HUES48 (cell line): ENCODE data around the gene SHISA7.
A peak's percentile ranks its signal among the peaks of the same experiment; 100 is the strongest.

ENCODE experiments used
- H3K27ac ChIP-seq: one replicate; pipeline ENCODE4 v1.7.0; 2013; ENCODE audit warnings: low read depth, low read length, inconsistent platforms
- H3K27me3 ChIP-seq: 2 replicates; pipeline ENCODE4 v1.6.1; 2013; ENCODE audit warnings: mild to moderate bottlenecking, low read length; ENCODE audit not compliant: control insufficient read depth, insufficient read depth
- H3K36me3 ChIP-seq: 2 replicates; pipeline ENCODE4 v1.6.1; 2013; ENCODE audit warnings: low read length; ENCODE audit not compliant: control insufficient read depth, insufficient read depth
- H3K4me1 ChIP-seq: 2 replicates; pipeline ENCODE4 v1.6.1; 2013; ENCODE audit warnings: mild to moderate bottlenecking, low read length; ENCODE audit not compliant: control insufficient read depth, insufficient read depth
- H3K4me3 ChIP-seq: 2 replicates; pipeline ENCODE4 v1.5.1; 2013; ENCODE audit warnings: mild to moderate bottlenecking, low read depth, low read length
- H3K9ac ChIP-seq: 2 replicates; pipeline ENCODE4 v1.6.1; 2013; ENCODE audit warnings: mild to moderate bottlenecking, low read depth, low read length, moderate library complexity
- H3K9me3 ChIP-seq: 2 replicates; pipeline ENCODE4 v1.6.1; 2013; ENCODE audit warnings: low read length; ENCODE audit not compliant: control insufficient read depth, insufficient read depth

Gene SHISA7

GRCh38 chr19:55479451-55480230, 36.5 kb upstream of the SHISA7 start:
- no peaks in the 10 kb centered on the region for H3K9me3 ChIP-seq
- H3K9ac ChIP-seq, result no peak overlapping the region
- H3K27ac ChIP-seq, result no peak overlapping the region
- no peak overlapping the region for H3K4me3 ChIP-seq
- H3K27me3 ChIP-seq, result no peaks in the 10 kb centered on the region
- peaks cover 14% of the 10 kb centered on the region; the same call in 1 of the 2 replicates for H3K4me1 ChIP-seq
- H3K36me3 ChIP-seq, result peaks cover 4% of the 10 kb centered on the region; the same call in 1 of the 2 replicates

GRCh38 chr19:55479045-55479444, 35.9 kb upstream of the SHISA7 start:
- Histone ChIP-seq H3K4me3 (no peak overlapping the region), H3K4me1 (peaks cover 10% of the 10 kb centered on the region; the same call in 1 of the 2 replicates), H3K27ac (no peak overlapping the region), H3K9me3 (no peaks in the 10 kb centered on the region), H3K27me3 (no peaks in the 10 kb centered on the region), H3K9ac (no peak overlapping the region), H3K36me3 (peaks cover 4% of the 10 kb centered on the region; the same call in 1 of the 2 replicates)

GRCh38 chr19:55478364-55478763, 35.3 kb upstream of the SHISA7 start:
- Histone ChIP-seq H3K9me3 (no peaks in the 10 kb centered on the region), H3K27ac (no peak overlapping the region), H3K4me1 (peaks cover 10% of the 10 kb centered on the region), H3K9ac (no peak overlapping the region), H3K36me3 (peaks cover 4% of the 10 kb centered on the region; the same call in 1 of the 2 replicates), H3K27me3 (no peaks in the 10 kb centered on the region), H3K4me3 (no peak overlapping the region)

DNA sequence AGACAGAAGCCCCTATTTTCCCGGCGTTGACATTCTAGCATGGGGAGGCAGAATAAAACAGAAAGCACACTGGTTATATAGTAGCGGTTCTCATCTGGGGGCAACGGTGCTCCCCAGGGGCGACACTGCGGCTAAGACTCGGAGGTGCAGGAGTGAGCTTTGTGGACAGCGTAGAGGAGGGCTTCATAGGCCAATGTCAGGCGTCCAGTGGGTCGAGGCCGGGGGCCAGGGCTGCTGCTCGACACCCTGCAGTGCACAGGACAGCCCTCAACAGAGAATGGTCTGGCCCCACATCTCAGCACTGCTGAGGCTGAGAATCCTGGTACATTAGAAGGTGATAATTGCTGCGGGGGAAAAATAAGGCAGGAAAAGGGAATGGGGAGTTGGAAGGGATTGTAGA, 34.8 kb upstream of the SHISA7 start:
- no peak overlapping the region for H3K4me3 ChIP-seq
- peaks cover 15% of the 10 kb centered on the region for H3K4me1 ChIP-seq
- H3K9me3 ChIP-seq, result no peaks in the 10 kb centered on the region
- peaks cover 4% of the 10 kb centered on the region; the same call in 1 of the 2 replicates for H3K36me3 ChIP-seq
- H3K27ac ChIP-seq, result no peak overlapping the region
- H3K27me3 ChIP-seq, result no peaks in the 10 kb centered on the region
- no peak overlapping the region for H3K9ac ChIP-seq

DNA sequence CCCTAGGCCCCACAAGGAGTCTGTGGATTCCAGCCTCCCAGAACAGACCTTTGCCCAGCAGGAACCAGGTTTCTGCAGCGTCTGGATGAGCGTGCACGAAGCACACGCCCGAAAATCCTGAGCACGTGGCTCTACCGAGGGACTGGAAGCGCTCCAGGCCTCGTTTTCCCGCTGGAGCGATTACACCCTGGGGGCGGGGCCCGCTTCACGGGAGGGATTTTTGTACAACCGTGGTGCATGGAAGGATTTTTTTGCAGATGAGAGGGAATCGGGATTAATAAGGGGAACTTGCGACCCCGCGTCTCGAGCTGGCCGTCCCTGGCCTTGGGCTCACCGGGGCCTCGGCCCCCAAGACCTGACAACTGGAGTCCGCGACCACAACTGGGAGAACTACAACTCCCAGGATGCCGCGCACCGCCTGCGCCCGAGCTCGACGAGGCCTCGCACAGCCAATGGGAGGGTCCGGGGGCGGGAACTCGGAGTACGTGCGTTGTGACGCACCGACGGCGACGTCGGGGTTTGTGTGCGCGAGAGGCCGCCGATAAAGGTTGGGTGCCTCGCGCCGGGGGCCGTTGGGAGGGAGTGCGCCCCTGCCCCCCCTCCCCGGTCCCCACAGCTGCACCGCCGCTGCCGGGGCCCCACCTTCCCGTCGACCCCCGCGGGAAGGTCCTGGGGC, 33.1 kb upstream of the SHISA7 start, which contains the start of gene ZNF628:
Gene ZNF628 (plus strand): TSS at position 518 of the 676 bp plus-strand sequence. CDS start 3,294 bp downstream, outside the sequence.
- Histone ChIP-seq H3K27me3 (no peaks in the 10 kb centered on the region), H3K9me3 (no peaks in the 10 kb centered on the region)

DNA sequence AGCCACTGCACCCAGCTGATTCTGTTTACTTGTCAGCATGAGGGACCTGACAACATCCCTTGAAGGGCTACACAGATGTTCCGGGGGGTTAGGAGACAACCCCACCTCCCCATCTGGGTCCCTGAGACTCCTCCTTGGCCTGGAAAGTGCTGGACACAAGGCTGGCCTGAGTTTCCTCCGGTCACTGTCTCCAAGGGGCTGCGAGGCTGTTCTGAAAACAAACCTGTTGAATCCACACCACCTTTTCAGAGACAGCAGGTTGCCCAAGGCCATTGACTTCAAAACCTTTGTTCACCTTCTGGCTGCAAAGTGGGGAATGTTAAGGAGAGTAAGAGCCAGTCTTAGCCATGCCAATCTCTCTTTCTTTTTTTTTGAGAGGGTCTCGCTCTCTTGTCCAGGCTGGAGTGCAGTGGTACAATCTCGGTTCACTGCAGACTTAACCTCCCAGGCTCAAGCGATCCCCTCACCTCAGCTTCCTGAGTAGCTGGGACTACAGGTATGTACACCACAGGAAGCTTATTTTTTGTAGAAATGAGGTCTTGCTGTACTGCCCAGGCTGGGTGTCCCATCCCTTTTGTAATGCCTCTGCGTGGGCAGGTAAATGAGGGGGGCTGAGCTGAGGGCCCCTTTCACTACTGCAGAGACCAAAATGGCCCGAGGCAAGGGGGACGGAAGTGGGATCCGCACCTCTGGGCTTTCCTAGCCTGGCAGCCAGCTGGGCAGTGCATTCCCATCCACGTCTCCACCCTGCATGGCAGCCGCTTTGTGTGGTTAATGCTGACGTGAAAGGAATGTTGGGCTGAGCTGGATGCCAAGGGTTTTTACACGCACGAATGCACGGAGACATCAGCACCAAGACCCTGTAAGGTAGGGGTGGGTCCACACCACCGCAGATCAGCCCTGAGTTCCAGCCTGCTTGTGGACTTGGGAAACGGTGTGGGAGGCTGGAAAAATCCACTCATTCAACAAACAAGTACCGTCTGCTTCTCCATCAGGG, 31.5 kb upstream of the SHISA7 start:
- Histone ChIP-seq H3K27me3 (no peaks in the 10 kb centered on the region), H3K36me3 (no peaks in the 10 kb centered on the region), H3K4me3 (no peak overlapping the region), H3K9me3 (no peaks in the 10 kb centered on the region), H3K9ac (no peak overlapping the region), H3K4me1 (peaks cover 12% of the 10 kb centered on the region), H3K27ac (no peak overlapping the region)

More for the DNA sequence above, 33.1 kb upstream of the SHISA7 start, which contains the start of gene ZNF628:
- Histone ChIP-seq H3K9ac (peak within 1 kb of the TSS; percentile 60), H3K36me3 (no peaks in the 10 kb centered on the region), H3K4me3 (peak within 1 kb of the TSS; percentile 76), H3K4me1 (peaks cover 12% of the 10 kb centered on the region), H3K27ac (peak within 1 kb of the TSS; percentile 92)

- peak overlapping the region; percentile 64 for H3K27ac ChIP-seq
- H3K9ac ChIP-seq, result no peak overlapping the region
- no peaks in the 10 kb centered on the region for H3K36me3 ChIP-seq
- H3K4me3 ChIP-seq, result no peak overlapping the region
- no peaks in the 10 kb centered on the region for H3K9me3 ChIP-seq
- H3K27me3 ChIP-seq, result no peaks in the 10 kb centered on the region
- peaks cover 12% of the 10 kb centered on the region for H3K4me1 ChIP-seq
Observed at GRCh38 chr19:55473225-55474012, 30.3 kb upstream of the SHISA7 start.

DNA sequence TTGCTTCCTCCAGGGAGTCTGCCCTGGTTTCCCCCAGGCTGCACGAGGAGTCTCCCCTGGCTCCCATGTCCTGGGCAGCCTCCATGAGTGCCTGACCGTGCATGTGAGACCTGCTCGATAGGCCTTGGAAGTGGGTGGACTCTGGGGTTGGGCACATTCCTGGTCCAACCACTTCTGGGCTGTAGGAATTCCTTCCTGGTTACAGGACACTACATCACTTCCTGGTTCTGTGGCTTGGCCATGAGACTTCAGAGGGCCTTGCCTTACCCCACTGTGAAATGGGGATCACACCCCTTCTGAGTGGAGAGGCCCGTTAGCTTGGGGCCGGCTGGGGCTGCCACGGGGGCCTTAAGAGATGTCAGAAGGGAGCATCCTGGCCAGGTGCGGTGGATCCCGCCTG, 29.4 kb upstream of the SHISA7 start:
- Histone ChIP-seq H3K27me3 (no peaks in the 10 kb centered on the region), H3K4me3 (no peak overlapping the region), H3K9ac (no peak overlapping the region), H3K9me3 (no peaks in the 10 kb centered on the region), H3K36me3 (no peaks in the 10 kb centered on the region), H3K27ac (no peak overlapping the region), H3K4me1 (peaks cover 12% of the 10 kb centered on the region)

DNA sequence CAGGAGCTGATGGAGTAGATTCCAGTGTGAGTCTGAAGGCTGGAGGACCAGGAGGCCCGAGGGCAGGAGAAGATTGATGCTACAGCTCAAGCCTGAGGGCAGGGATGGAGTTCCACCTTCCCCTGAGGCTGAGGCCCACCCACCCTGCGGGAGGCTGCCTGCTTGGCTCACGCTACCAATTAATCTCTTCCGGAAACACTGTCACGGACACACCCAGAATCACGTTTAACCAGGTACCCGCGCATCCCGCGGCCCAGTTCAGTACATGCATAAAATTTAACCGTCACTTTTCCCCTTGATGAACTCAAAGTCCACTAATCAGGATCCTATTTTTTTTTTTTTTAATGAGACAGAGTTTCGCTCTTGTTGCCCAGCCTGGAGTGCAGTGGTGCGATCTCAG, 28.2 kb upstream of the SHISA7 start:
- no peak overlapping the region for H3K4me3 ChIP-seq
- no peaks in the 10 kb centered on the region for H3K36me3 ChIP-seq
- H3K27me3 ChIP-seq, result no peaks in the 10 kb centered on the region
- no peaks in the 10 kb centered on the region for H3K9me3 ChIP-seq
- H3K9ac ChIP-seq, result no peak overlapping the region
- no peak overlapping the region for H3K27ac ChIP-seq
- H3K4me1 ChIP-seq, result peaks cover 12% of the 10 kb centered on the region

GRCh38 chr19:55468054-55468393, 24.9 kb upstream of the SHISA7 start:
- H3K9ac ChIP-seq, result no peak overlapping the region
- H3K4me3 ChIP-seq, result no peak overlapping the region
- no peak overlapping the region for H3K27ac ChIP-seq
- H3K9me3 ChIP-seq, result no peaks in the 10 kb centered on the region
- H3K27me3 ChIP-seq, result no peaks in the 10 kb centered on the region
- peaks cover 16% of the 10 kb centered on the region for H3K4me1 ChIP-seq
- no peaks in the 10 kb centered on the region for H3K36me3 ChIP-seq
